DOHH2 (cell line): ENCODE measurements around the gene UNKL.

Source experiments
- EZH2phosphoT487 ChIP-seq: fragments of 200-600 bp; sonication (generic); IDR thresholded peaks from 2 replicates; pipeline ENCODE4 v1.6.1; 2017; ENCODE audit warnings: borderline replicate concordance, mild to moderate bottlenecking, antibody characterized with exemption, low read length, moderate library complexity, mixed read lengths
- TF ChIP-seq, protein P1 (sequence below): fragments of 200-600 bp; sonication (generic); IDR thresholded peaks from one replicate; pipeline ENCODE4 v1.5.1; 2014; ENCODE audit warnings: antibody characterized with exemption, mild to moderate bottlenecking, low read depth, low read length; ENCODE audit not compliant: poor library complexity, severe bottlenecking

DNA sequence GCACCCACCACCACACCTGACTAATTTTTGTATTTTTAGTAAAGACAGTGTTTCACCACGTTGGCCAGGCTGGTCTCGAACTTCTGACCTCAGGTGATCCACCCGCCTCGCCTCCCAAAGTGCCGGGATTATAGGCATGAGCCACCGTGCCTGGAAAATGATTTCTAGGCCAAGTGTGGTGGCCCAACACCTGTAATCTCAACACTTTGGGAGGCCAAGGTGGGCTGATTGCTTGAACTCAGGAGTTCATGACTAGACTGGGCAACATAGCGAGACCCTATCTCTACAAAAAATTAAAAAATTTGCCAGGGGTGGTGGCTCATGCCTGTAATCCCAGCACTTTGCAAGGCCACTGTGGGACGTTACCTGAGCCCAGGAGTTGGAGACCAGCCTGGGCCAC lies 92.1 kb downstream of the UNKL start:
- TF ChIP-seq, protein P1, sequence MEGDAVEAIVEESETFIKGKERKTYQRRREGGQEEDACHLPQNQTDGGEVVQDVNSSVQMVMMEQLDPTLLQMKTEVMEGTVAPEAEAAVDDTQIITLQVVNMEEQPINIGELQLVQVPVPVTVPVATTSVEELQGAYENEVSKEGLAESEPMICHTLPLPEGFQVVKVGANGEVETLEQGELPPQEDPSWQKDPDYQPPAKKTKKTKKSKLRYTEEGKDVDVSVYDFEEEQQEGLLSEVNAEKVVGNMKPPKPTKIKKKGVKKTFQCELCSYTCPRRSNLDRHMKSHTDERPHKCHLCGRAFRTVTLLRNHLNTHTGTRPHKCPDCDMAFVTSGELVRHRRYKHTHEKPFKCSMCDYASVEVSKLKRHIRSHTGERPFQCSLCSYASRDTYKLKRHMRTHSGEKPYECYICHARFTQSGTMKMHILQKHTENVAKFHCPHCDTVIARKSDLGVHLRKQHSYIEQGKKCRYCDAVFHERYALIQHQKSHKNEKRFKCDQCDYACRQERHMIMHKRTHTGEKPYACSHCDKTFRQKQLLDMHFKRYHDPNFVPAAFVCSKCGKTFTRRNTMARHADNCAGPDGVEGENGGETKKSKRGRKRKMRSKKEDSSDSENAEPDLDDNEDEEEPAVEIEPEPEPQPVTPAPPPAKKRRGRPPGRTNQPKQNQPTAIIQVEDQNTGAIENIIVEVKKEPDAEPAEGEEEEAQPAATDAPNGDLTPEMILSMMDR = no peak
- no peak for TF ChIP-seq EZH2phosphoT487
